Activated CD4-positive, alpha-beta T cell treated with anti-CD3 and anti-CD28 coated beads, Interleukin-2, Interleukin-4, amounts not matched to agents 100 ng/mL and 50 ng/mL, durations not matched to agents 16 hours and 8 hours (primary cell): Measurements from ENCODE around the gene ATP8B1.
"Not testable (repeated sequence)": the region's sequence is repeated elsewhere in the genome, so short reads cannot be mapped to it uniquely, and the experiment has no call there.

Source experiments
- DNase-seq: peaks from one replicate; pipeline ENCODE4 v3.0.0-alpha.2; 2020; ENCODE audit warnings: low spot score

ATP8B1 gene

GRCh38 chr18:57764995-57765394, 38.1 kb downstream of the ATP8B1 start:
- DNase-seq, result no peak

GRCh38 chr18:57764087-57764486, 39.0 kb downstream of the ATP8B1 start:
- no peak for DNase-seq

- DNase-seq, result no peak
Measured at GRCh38 chr18:57762686-57763085, 40.4 kb downstream of the ATP8B1 start.

- DNase-seq, result no peak
Measured at GRCh38 chr18:57759650-57760049, 43.5 kb downstream of the ATP8B1 start.

- no peak for DNase-seq
Measured at GRCh38 chr18:57755473-57756067, 47.5 kb downstream of the ATP8B1 start.

- no peak for DNase-seq
Measured at GRCh38 chr18:57754577-57755338, 48.4 kb downstream of the ATP8B1 start.

- peak; percentile 33 for DNase-seq
Measured at GRCh38 chr18:57753063-57753462, 50.1 kb downstream of the ATP8B1 start.

GRCh38 chr18:57749604-57749970, 53.5 kb downstream of the ATP8B1 start:
- no peak for DNase-seq

- DNase-seq, result no peak
Measured at GRCh38 chr18:57748770-57749603, 54.1 kb downstream of the ATP8B1 start.

- no peak for DNase-seq
Measured at GRCh38 chr18:57747809-57748680, 55.1 kb downstream of the ATP8B1 start.

GRCh38 chr18:57744211-57744694, 58.9 kb downstream of the ATP8B1 start:
- DNase-seq, result no peak

GRCh38 chr18:57743008-57743407, 60.1 kb downstream of the ATP8B1 start:
- DNase-seq, result no peak

GRCh38 chr18:57741273-57741672, 61.8 kb downstream of the ATP8B1 start:
- no peak for DNase-seq

GRCh38 chr18:57738078-57738477, 65.0 kb downstream of the ATP8B1 start:
- no peak for DNase-seq

GRCh38 chr18:57737400-57738060, 65.6 kb downstream of the ATP8B1 start:
- DNase-seq, result no peak

GRCh38 chr18:57735042-57735441, 68.1 kb downstream of the ATP8B1 start:
- DNase-seq, result not testable (repeated sequence)

GRCh38 chr18:57733861-57734260, 69.3 kb downstream of the ATP8B1 start:
- DNase-seq, result no peak

GRCh38 chr18:57730146-57730545, 73.0 kb downstream of the ATP8B1 start:
- DNase-seq, result no peak

- no peak for DNase-seq
Measured at GRCh38 chr18:57728941-57729511, 74.1 kb downstream of the ATP8B1 start.

- DNase-seq, result no peak
Measured at GRCh38 chr18:57727952-57728807, 74.9 kb downstream of the ATP8B1 start.
